GM12873 (cell line): ENCODE measurements around the gene AQP2.

ENCODE experiments used
- TF ChIP-seq, protein P1 (sequence below): IDR thresholded peaks from 2 replicates; pipeline ENCODE4 v1.5.1; 2012; ENCODE audit warnings: low read depth, mild to moderate bottlenecking, moderate library complexity, low read length, control low read depth; ENCODE audit not compliant: insufficient read depth; ENCODE audit errors: missing control alignments

The AQP2 gene

DNA sequence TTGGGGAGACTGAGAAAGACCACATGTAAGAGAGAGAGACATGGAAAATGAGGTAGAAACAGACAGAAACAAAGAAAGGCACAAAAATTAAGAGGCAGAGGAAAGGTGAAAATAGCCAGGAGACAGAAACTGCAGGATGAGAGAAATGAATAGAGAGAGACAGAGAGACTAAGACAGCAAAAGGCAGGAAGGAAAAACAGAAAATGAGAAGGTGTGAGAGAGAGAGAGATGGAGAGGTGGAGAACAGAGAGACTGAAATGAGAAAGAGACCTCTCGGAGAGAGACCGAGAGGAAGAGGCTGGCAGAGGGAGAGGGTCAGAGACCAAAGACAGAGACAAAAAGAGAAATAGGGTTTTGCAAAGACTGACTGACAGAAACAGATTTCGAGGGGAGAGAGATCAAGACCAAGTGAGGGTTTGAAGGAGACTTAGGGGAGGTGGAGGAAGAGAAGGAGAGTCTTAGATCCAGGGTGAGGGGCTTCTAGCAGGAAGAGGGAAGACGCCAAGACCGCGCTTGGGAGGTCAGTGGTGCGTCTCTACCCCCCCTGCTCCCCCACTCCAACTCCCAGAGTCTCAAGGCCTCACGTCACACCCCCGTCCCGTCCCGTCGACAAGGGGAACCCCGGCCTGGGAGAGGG lies 10.1 kb downstream of the AQP2 start:
- TF ChIP-seq, protein P1, sequence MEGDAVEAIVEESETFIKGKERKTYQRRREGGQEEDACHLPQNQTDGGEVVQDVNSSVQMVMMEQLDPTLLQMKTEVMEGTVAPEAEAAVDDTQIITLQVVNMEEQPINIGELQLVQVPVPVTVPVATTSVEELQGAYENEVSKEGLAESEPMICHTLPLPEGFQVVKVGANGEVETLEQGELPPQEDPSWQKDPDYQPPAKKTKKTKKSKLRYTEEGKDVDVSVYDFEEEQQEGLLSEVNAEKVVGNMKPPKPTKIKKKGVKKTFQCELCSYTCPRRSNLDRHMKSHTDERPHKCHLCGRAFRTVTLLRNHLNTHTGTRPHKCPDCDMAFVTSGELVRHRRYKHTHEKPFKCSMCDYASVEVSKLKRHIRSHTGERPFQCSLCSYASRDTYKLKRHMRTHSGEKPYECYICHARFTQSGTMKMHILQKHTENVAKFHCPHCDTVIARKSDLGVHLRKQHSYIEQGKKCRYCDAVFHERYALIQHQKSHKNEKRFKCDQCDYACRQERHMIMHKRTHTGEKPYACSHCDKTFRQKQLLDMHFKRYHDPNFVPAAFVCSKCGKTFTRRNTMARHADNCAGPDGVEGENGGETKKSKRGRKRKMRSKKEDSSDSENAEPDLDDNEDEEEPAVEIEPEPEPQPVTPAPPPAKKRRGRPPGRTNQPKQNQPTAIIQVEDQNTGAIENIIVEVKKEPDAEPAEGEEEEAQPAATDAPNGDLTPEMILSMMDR, result no peak

- TF ChIP-seq, protein P1, result no peak
Measured at GRCh38 chr12:49961111-49961922, 10.8 kb downstream of the AQP2 start, which contains the start of gene AQP5. Gene AQP5 (plus strand): TSS chr12:49961872. CDS start chr12:49962018, 146 bp downstream.

DNA sequence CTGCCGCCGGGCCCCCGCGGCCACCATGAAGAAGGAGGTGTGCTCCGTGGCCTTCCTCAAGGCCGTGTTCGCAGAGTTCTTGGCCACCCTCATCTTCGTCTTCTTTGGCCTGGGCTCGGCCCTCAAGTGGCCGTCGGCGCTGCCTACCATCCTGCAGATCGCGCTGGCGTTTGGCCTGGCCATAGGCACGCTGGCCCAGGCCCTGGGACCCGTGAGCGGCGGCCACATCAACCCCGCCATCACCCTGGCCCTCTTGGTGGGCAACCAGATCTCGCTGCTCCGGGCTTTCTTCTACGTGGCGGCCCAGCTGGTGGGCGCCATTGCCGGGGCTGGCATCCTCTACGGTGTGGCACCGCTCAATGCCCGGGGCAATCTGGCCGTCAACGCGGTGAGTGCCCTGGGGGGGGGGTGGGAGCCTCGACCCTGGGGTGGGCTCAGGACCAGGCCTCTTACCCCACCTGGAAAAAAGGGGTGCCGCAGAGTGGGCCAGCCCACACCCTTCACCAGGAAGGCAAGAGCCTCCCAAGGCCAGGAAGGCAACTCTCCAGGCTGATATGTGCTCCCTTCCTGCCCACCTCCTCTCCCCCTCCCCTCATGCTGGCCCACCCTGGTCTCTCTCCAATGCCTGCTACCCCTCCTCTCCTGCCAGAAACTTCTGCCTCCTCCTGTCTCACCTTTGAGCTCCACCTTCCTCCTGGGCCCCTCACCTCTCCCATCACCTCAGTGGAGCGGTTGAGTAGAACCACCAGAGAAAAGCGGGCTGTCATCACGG lies 11.6 kb downstream of the AQP2 start:
- TF ChIP-seq, protein P1, result no peak

DNA sequence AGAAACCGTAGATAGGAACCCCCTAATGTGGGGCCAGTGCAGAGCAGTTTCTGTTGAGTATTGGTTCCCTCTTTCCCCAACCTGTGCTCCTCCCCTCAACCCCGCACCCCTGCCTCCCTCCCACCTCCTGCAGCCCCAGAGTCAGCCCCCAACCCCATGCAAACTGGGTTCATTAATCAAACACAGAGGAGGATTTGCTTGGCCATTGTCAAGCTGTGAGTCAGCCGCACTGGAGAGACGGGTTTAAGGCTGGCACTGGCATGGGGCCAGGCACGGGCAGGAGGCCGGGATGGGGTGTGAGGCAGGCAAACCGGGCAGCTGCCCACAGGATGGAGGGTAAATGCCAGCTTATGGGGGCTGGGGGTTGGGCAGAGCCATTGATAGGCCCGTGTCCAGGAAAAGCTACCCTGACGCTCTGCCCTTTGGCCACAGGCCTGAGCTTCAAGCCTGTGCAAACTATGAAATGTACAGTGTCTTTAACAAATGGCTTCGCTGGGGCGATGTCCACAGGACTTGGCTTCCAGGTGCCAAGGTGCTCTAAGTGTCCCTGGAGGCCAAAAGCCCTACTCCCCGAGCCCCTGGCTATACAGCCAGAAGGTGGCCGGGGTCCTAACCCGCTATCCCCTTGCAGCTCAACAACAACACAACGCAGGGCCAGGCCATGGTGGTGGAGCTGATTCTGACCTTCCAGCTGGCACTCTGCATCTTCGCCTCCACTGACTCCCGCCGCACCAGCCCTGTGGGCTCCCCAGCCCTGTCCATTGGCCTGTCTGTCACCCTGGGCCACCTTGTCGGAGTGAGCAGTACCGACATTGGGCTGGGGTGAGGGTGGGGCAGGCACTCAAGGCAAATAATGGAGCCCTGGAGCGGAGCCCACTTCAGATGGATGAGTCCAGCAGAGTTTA lies 12.6 kb downstream of the AQP2 start:
- TF ChIP-seq, protein P1, result no peak

GRCh38 chr12:49963976-49964815 lies 13.7 kb downstream of the AQP2 start:
- TF ChIP-seq, protein P1, result no peak

DNA sequence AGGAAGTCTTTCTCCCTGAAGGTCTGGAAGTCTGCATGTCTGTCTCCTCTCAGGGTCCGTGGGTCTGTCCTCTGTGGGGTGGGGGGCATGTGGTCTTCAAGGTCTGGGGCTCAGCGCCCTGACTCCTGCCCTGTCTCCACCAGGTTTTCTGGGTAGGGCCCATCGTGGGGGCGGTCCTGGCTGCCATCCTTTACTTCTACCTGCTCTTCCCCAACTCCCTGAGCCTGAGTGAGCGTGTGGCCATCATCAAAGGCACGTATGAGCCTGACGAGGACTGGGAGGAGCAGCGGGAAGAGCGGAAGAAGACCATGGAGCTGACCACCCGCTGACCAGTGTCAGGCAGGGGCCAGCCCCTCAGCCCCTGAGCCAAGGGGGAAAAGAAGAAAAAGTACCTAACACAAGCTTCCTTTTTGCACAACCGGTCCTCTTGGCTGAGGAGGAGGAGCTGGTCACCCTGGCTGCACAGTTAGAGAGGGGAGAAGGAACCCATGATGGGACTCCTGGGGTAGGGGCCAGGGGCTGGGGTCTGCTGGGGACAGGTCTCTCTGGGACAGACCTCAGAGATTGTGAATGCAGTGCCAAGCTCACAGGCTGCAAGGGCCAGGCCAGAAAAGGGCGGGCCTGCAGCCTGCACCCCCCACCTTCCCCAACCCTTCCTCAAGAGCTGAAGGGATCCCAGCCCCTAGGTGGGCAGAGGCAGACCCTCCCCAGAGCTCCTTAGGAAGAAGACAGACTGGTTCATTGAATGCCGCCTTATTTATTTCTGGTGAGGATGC lies 14.5 kb downstream of the AQP2 start:
- TF ChIP-seq, protein P1, result no peak
